GM04503 (cell line): ENCODE data around the gene SENP1.
"Not testable (repeated sequence)": the region's sequence is repeated elsewhere in the genome, so short reads cannot be mapped to it uniquely, and the experiment has no call there.

ENCODE experiments used
- DNase-seq: peaks from one replicate; pipeline ENCODE4 v3.0.0-alpha.2; 2012; ENCODE audit warnings: low read depth

The SENP1 gene

DNA sequence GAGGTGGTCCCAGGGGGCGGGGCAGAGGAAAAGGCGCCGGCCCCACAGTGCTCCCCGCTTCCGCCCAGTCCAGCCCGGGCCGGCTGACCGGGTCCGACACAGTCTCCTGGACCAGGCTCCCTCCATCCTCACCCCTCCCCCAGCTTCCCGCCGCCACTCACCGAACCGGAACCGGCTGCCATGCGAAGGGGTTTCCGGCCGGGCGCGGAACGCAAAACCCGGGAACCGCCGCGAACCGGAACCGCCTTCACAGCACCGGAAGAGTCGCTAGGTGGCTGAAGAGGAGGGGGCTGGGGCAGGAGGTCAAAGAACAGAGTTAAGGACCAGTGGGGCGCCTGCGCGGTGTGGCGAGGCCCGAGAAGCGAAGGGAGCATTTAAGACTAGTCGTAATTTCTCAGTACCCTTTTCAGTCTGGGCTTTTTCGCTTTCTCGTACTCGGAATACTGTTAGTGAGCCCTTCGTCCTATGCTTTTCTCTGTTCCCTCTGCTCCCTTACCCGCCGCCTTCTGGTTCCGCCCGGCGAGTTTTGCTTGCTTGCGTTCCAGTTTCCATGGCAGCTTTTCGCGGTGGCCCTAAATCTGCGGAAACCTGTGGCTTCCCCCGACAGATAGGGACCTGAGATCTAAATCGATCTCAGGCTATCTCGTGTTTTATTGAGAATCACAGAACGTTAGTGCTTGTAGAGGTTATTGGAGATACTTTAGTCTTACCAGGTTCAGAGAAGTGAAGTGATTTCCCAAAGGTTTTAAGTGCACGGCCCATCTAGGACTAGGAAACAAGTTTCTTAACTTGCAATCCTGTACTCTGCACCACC, at the start of gene SENP1:
Gene SENP1 (minus strand): TSS at position 213 of the 814 bp plus-strand sequence. CDS start 4,607 bp downstream, outside the sequence.
- DNase-seq: peak; percentile 53

DNA sequence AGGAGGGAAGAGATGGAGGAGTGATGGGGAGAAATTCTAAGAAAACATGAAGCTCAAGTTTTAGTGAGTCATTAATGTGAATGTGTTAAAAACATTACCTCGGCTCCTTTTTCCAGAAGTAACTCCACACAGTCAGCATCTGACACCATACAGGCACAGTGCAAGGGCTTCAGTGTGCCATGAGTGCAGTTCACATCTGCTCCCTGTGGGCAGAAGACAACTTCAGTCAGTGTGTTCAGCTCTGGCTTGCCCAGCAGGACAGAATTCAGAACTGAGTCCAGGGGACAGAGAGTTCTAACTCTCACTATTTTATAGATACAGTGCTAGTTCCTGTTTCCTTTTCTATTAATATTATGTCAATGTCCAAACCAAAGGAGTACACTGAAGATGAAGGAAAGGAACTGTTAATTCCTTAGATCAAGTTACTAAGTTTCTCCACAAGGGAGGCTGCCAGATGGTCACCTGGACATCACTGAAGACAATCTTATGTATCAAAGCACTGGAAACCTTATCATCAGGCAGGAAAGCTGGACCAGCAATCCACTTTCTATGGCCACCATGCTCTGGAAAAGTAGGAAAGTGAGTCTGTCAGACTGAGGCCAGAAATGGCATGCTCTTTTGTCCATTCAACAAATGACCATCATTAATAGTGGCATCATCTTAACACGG, 45.4 kb upstream of the SENP1 start:
- no peak for DNase-seq

DNA sequence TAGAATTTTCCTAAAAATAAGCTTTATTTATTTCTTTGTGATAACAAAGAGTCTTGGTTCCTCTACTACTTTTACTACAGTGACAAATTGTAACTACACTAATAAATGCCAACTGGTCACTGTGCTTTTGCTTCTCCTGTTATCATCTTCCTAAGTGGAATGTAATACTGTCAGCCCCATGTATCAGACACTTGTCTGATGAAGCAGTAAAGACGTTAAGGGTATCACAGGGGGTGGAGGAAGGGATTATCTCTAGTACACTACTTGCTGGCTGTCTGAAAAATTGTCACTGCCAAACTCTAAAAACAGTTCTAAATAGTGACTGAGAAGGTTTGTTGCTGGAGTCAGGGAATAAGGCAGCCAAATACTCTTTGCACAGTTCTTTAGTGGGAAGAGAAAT, 40.1 kb upstream of the SENP1 start:
- no peak for DNase-seq

DNA sequence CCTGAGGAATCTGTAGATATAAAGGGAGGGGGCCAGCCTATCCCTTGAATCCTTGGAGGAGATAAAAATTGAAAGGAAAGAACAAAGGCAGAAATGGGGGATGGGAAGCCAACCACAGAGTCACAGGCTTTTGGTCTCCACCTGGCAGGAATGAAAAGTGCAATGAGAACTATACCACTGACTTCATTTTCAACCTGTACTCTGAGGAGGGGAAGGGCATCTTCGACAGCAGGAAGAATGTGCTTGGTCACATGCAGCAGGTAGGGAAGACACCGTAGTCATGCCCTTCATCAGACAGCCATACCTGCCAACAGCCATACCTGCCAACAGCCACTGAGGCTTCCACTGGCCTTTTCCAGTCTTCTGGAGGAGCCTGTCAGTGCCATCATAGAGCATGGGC, 38.0 kb upstream of the SENP1 start:
- DNase-seq: no peak

DNA sequence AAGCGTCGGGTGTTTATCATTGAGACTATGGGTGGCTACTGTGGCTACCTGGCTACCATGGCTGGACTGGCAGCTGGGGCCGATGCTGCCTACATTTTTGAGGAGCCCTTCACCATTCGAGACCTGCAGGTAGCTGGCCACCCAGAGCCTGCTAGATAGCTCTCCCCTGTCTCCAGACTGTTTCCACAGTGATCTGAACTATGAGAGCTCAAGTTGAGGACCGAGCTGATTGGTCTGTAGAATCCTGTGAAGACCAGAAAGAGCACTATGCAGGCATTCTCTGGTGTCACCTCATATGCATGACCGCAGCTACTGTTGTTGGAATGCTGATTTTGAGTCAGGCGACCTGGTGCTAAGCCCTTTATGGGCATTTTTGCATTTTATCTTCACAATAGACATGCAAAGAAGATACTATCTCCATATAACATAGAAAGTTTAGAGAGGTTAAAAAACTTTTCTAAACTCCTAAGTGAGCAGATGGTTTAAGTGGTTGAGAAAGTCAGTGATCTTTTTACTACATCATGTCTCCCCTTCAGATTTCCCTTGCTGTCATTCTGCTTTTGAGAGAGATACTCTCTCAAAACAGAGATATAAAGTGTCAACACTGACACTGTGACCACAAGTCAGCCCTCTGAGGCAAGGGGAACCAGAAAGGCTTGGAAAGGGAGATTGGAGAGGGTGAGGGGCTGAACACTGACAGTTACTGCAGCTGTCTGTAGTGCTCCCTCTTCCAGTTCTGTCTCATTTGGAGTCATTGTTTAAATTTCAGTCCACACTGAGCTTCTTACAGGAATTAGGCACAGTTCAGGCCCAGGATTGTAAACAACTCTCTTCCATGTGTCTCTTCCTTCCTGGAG, 37.2 kb upstream of the SENP1 start:
- no peak for DNase-seq

DNA sequence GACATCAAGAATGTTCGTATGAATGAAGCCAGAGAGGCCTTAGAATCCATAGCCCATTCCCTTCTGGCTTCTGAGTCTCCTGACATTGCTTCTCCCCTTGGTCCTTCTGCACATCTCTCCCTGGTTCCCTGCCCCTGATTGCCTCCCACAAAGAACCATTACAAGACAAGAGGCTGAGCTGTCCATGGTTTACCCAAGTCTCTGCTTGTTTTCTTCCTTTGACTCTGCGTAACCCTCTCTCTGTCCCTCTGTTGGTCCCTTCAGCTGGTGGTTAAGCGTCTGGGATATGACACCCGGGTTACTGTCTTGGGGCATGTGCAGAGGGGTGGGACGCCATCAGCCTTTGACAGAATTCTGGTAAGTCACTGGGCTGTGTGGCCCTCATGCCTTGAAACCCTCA, 29.1 kb upstream of the SENP1 start:
- no peak for DNase-seq

DNA sequence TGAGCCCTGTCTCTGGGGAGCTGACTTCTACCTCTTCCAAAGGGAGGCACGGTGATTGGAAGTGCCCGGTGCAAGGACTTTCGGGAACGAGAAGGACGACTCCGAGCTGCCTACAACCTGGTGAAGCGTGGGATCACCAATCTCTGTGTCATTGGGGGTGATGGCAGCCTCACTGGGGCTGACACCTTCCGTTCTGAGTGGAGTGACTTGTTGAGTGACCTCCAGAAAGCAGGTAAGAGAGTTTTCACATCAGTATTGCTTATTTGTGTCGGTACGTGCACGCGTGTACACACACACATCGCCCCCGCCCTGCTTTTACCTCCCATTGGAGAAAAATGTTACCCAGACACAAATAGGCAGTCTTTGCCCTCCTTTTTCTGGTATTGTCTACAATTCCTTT, 26.9 kb upstream of the SENP1 start:
- DNase-seq: no peak

DNA sequence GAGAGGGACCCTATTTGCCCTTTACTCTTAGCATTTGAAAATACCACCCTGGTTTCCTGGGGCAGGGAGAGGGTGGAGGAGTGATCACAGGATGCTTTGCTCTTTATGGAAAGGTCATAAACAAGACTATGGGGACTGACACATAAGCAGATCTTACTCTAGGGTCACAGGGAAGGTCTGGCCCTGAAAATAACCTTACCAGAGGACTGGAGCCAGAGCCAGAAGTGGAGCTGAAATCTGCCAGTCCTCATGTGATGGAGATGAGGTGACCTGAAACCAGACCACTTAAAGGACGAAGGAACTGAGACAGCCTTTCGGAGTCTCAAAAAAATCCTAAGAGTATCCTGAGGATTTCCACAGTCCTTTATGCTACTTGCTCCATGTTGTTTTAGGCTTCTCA, 25.6 kb upstream of the SENP1 start:
- DNase-seq: no peak

DNA sequence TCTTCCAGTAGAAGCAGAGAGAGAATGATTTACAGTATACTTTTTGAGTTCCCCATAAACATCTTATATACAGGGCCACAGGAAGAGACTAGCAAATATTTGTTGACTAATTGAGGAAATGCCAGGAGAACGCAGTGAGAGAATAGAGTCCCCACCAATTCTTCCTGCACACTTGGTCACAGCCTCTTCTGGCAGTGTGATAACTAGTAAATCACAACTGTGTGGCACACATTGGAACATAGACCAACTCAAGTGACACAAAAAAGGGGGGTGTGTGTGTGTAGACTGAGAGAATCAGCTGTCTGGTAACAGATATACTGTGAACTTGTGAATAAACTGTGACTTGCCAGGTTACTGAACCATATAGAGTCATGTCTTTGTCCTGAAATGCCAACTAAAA, 23.5 kb upstream of the SENP1 start:
- DNase-seq: no peak

DNA sequence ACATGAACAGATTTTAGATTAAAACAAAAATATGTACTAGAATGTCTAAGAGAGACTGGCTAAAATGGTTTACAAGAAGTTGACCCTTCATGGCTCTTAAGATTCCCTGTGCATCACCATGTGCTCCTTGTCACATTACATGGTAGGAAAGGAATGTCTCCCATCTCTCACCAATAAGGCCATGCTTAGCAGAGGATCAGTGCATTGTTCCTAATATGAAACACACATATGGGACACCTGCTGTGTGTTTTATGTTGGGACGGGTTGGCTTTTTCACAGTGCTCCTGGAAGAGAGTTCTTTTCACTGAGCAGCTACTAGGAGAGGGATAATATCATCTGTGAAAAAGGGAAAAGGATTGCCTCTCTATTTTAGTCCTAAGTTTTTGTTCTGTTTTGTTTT, 22.9 kb upstream of the SENP1 start:
- no peak for DNase-seq

DNA sequence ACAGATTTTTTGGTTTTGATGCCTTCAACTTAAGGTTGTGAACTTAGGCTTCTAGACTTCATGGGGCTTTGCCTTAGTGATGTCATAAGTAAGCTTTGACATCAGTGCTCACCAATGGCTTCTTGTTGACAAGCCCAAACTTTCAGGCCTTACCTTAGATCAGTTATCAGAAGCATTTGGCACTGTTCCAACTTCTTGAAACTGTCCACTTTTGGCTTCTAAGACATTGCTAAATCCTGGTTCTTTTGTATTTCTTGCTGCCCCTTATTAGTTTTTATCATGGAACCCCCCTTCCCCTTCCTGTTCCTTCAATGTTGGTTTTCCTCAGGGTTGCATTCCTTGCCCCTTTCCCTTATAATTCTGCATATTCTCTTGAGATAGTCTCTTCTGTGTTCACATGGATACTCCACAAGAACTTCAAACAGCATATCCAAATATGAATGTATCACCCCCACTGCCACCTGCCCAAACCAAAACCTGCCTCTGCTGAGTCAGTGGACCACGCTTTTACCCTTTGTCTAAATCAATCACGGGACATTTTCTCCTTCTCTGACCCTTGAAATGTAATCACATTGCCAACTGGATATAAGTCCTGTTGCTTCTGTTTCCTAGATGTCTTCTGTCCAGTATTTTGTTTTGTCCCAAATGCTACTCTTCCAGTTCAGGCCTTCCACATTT, 21.2 kb upstream of the SENP1 start:
- DNase-seq: no peak

DNA sequence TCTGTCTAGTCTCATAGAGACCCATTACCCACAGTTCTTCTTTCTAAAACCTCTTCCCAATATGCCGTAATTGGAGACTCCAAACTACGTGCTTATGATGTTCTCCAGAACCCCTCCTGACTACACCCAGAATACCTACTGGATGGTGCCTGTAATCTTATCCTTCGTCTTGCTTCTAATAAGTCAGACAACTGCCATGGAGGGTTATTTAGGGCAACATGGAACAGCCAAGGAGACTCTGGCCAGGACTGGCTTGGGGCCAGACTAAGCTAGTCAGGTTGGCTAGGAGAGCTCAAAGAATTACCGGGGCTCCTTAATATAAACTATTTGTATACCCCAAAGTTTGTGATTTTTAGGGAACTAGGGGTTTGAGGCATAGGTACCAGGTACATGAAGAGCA, 20.1 kb upstream of the SENP1 start:
- DNase-seq: no peak

DNA sequence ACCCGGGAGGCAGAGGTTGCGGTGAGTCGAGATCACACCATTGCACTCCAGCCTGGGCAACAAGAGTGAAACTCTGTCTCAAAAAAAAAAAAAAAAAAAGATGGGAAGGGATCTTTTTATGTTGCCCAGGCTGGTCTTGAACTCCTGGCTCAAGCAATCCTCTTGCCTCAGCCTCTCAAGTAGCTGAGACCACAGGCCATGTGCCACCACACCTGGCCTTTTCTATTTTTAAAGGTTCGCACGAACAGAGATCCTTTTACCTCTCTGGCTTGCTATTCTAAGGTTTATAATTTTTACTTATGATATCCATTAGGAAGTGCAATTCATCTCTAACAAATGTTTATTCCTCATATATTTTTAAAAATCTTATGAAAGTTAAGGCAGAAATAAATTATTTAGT, 19.7 kb upstream of the SENP1 start:
- not testable (repeated sequence) for DNase-seq

DNA sequence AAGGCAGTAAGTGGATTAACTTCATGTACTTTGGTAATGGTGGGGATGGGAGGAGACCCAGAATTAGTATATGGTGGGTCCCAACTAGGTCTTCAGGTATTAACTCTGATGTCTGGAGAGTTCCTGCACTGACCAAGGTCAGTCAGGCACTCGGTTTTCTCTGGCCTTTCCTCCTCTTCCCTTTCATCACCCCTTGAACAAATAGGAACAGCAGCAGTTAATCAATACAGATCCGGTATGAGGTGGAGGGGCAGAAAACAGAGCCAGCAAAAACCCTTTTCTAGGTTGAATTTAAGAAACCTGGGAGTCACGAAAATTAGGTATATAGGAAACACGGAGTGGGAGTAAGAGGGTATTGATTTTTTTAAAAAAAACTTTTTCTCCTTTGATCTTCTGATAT, 17.3 kb upstream of the SENP1 start:
- DNase-seq: no peak

DNA sequence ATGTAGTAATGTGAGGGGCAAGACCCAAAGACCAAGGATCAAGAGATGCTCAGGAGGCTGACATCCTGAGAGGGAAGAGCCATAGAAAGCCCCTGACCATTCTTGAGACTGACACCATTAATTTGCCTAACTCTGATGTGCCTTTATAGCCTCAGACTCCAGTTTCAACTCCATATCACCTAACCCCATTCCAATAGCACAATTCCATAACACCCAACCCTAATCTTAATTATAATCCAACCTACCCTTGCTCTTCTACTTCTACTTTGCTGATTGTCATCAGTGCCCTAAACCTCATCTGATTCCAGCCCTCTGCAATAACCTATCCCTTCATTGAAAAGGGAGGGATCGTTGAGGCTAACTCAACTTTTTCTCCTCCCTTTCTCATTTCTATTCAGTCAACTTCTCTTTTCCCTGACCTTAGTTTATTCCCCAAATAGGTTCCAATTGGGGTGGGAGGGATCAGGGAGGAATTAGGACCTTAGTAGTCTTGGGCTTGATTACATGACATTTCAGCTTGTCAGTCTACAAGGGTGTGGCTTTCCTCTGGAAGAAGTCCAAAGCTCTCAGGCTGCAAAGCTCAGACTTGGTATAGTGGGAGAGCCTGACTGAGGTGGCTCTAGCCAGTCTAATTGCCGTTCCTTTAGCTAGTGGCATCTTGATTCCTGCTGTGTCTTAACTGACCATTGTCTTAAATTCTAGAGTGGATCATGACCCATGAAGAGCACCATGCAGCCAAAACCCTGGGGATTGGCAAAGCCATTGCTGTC, 16.4 kb upstream of the SENP1 start:
- DNase-seq: no peak

DNA sequence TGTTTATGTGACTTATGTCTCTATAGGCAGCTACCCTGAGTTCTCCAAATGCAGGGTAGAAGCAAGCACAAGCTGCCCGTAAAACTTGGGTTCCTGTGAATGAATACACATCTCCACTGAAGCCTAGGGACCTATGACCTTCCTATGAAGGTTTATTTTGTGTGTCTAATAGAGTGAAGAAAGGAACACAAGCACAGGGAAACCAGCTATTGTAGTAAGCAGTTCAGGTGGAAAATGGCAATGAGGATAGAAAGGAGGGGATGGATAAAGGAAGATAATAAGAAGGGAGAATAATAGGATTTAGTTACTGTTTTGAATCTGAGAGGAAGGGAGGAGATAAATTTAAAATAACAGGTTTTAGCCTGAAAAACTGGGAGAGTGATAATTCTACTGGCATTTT, 15.6 kb upstream of the SENP1 start:
- DNase-seq: no peak

DNA sequence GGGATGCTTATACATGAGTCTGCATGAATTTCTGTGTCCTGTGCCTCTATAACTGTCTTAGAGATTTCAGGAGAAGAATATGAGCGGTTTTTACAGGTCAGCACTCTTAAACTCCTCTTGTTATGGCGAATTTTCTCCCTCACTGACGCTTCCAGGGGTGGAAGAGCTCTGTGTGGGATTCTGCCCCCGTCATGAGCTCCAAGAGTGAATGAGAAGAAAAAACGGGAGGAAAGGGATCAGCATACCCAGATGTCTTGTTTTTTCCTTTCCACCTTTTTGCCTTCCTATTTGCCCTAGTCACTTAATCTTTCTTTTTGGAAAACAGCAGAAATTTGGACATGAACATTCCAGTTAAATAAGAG, 13.9 kb upstream of the SENP1 start:
- DNase-seq: peak; percentile 4

DNA sequence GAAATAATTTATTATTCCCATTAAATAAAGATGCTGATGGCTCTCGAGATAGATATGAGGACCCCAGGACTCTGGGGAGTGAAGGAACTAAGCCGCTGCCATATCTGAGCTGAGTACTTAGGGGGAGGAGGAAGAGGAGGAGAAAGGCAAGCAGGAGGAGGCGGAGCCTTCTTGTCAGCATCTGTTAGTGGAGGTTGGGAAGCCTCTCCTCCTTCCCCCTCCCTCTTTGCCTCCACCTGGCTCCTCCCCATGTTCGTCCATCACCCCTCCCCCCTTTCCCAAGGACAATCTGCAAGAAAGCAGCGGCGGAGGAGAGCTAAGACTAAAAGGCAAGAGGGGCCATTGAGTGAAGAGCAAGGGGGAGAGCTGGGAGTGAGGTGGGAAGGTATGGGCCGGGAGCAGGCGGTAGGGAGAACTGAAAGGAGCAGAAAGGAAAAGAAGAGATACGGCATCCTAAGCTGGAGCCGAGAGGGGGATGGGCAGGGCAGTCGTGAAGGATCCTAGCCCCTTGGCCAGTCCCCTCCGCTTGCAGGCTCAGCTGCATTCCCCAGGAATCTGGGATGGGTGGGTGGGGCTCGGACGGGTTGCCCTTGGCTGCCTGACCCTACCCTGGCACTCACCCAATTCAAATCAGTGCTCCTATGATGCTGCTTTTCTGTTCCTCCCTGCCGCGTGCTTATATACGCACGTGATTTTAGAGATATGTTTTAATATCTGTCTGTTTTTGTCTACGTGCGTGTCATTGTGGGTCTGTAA, 13.4 kb upstream of the SENP1 start, which contains the start of gene PFKM:
Gene PFKM (plus strand): TSS at position 287 of the 756 bp plus-strand sequence. CDS start 3,411 bp downstream, outside the sequence.
- DNase-seq: peak; percentile 53

DNA sequence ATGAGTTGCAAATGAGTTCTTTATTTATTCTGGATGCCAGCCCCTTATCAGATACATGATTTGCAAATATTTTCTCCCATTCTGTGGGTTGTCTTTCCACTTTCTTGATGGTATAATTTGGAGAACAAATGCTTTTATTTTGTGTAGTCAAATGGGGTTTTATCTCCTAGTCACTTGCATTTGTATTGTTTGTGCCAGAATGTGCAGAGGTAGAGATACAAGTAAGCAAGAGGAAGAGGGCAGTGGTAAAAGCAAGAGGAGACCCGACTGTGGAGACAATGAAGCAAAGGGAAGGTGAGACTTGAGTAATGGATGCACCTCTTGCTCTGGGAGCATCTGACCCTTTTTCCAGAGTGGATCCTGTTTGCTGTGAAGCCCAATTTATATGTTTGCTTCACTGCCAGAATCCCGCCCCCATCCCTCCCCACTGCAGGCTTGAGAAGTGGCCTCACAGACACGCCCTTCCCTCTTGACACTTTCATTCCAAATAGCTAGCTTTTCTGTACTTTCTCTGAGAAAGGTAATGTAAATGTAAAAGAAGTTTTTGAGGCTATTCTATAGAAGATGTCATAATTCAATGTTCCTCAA, 12.5 kb upstream of the SENP1 start:
- DNase-seq: no peak

DNA sequence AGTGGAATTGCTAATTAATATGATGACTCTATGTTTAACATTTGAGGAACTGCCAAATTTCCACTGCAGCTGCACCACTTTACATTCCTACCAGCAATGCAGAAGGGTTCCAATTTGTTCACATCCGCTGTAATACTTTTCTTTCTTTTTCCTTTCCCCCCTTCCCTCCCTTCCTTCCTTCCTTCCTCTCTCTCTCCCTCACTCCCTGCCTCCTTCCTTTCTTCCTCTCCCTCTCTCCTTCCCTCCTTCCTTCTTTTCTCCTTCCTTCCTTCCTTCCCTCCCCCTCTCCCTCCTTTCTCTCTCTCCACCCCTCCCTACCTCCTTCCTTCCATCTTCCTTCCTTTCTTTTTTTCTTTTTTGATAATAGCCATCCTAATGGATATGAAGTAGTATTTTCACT, 10.1 kb upstream of the SENP1 start:
- no peak for DNase-seq
